Activated CD4-positive, alpha-beta memory T cell treated with anti-CD3 and anti-CD28 coated beads for 36 hours (primary cell): ENCODE measurements around the gene PRSS2. TPM values are rescaled to one million over a fixed set of nuclear protein-coding genes. Genes with fewer than 3 reads are reported as not detected.
"Not testable (repeated sequence)": the region's sequence is repeated elsewhere in the genome, so short reads cannot be mapped to it uniquely, and the experiment has no call there.

ENCODE experiments used
- CTCF ChIA-PET: fragments of 350-600 bp; sonication (Branson Sonifier 250); formaldehyde crosslinking; loops from one replicate; lab custom pipeline; 2021; ENCODE audit warnings: antibody characterized with exemption, inconsistent platforms; lab: Charles Lee
- POLR2A ChIA-PET: fragments of 350-600 bp; sonication (Branson Sonifier 250); formaldehyde crosslinking; loops from one replicate; lab custom pipeline; 2021; ENCODE audit warnings: antibody characterized with exemption; lab: Charles Lee
- DNase-seq: peaks from one replicate; pipeline ENCODE4 v3.0.0-alpha.2; 2020
- H3K27ac Mint-ChIP-seq: one replicate; pipeline ENCODE4 v1.8.0; 2021; ENCODE audit warnings: mixed read lengths
- H3K27me3 Mint-ChIP-seq: one replicate; pipeline ENCODE4 v1.8.0; 2021; ENCODE audit warnings: mixed read lengths
- H3K36me3 Mint-ChIP-seq: one replicate; pipeline ENCODE4 v1.8.0; 2021; ENCODE audit warnings: mixed read lengths
- H3K4me1 Mint-ChIP-seq: one replicate; pipeline ENCODE4 v1.8.0; 2021; ENCODE audit warnings: low read depth, mixed read lengths
- H3K4me3 Mint-ChIP-seq: one replicate; pipeline ENCODE4 v1.8.0; 2021; ENCODE audit warnings: mild to moderate bottlenecking, mixed read lengths
- H3K9me3 Mint-ChIP-seq: one replicate; pipeline ENCODE4 v1.8.0; 2021; ENCODE audit warnings: mixed read lengths
- intact Hi-C: fragments of 100-400 bp; cut with micrococcal nuclease; formaldehyde crosslinking; loops from one replicate; pipeline ENCODE4 v1.15.1; 2023
- total RNA-seq, 2 experiments: library from RNA; stranded (reverse); gene quantifications; one replicate each; pipeline ENCODE4 v1.2.3, GENCODE V29; 2021

Gene PRSS2
- total RNA-seq, 2 experiments from 2014 or later = not detected

DNA sequence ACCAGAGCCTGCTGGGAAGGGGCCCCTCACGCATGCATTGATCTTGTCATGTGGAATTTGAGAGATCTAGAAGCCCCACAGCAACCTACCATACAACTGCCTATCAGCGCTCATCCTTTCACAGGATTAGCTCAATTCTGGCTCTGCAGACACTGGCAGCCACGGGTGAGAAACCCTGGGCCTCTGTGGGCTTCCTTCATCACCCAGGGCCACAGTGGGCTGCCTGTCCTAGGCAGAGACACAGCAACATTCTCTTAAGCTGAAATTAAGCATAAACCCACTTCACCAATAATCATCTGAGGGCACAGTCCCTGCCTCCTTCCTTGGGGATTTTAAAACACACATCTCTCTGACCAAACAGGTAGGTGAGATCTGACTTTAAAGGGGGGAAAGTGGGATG lies 3.3 kb upstream of the PRSS2 start:
- intact Hi-C loops = no loop called here
- ChIA-PET POLR2A (no interaction called here), CTCF (no interaction called here)
- Mint-ChIP-seq H3K27me3 (no peaks in the 10 kb centered on the region), H3K9me3 (no peaks in the 10 kb centered on the region), H3K36me3 (no peaks in the 10 kb centered on the region), H3K4me1 (peaks cover 7% of the 10 kb centered on the region), H3K4me3 (no peak overlapping the region), H3K27ac (no peak overlapping the region)
- no peak for DNase-seq

DNA sequence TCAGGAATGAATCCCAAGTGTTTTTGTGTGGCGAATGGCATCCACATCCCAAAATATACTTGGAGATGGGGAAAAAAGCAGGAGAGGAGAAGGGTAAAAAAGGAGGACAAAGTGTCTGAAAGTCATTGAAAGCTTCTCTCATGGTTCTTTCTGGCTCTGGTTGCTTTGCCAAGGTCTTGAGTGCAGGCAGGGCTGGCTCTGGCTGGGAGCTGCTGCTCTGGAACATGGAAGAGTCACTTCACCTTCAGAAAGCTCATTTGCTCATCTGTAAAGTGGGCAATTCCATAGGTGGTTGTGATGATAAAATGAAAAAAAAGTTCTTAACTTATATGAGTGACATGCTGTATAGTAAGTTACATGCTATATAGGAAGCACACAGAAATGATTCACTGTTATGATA lies 2.9 kb upstream of the PRSS2 start:
- Mint-ChIP-seq H3K4me1 (peaks cover 7% of the 10 kb centered on the region), H3K27me3 (no peaks in the 10 kb centered on the region), H3K36me3 (no peaks in the 10 kb centered on the region), H3K4me3 (no peak overlapping the region), H3K9me3 (no peaks in the 10 kb centered on the region), H3K27ac (no peak overlapping the region)
- intact Hi-C loops = no loop called here
- DNase-seq = no peak
- POLR2A ChIA-PET = no interaction called here
- CTCF ChIA-PET = no interaction called here

DNA sequence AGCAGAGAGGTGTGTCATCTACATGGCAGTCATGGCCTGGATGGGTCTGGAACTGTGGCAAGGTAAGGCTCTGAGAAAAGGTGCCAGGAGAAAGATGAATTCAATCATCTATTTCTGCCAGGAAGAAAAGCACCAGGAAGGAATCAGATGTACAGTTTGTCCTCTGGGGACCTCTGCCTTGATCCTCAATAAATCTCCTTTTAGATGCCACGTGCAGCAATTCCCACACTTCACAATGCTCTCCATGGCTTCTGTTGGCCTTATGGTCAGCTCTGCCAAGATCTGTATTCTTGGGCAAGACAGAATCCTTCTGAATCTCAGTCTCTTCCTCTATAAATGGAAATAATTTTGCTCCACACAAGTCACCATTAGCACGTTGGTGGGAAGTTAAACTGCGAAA lies 1.9 kb upstream of the PRSS2 start:
- DNase-seq, H3K9me3 Mint-ChIP-seq, H3K27ac Mint-ChIP-seq, H3K36me3 Mint-ChIP-seq, H3K4me3 Mint-ChIP-seq, H3K4me1 Mint-ChIP-seq, CTCF ChIA-PET, intact Hi-C loops, POLR2A ChIA-PET, H3K27me3 Mint-ChIP-seq: not testable (repeated sequence)

DNA sequence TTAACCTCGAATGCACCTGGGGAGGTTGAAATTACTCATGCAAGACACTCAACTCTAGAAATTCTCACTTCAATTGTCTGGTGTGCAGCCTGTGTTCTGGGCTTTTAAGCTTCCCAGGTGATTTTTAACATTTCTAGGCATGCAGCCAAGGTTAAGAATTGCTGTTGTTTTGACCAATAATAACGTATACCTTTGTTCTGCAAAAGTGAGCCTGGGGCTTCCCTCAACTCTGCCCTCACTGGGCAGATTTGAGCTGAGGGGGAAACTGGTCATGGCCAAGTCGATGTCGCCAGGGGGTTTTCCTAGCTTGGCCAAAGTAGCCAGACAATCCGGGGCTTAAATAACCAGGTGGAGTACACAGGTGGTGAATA lies 568 bp downstream of the PRSS2 start:
- Mint-ChIP-seq H3K4me3 (no peak overlapping the region), H3K4me1 (peaks cover 7% of the 10 kb centered on the region), H3K36me3 (no peaks in the 10 kb centered on the region), H3K9me3 (no peaks in the 10 kb centered on the region), H3K27ac (no peak overlapping the region), H3K27me3 (no peaks in the 10 kb centered on the region)
- POLR2A ChIA-PET = no interaction called here
- intact Hi-C loops = no loop called here
- CTCF ChIA-PET = interaction anchor here (1.1 kb wide), 1 partner anchor 59 kb away, joined by 3 read pairs; no protein-coding TSS in a partner anchor
- DNase-seq = no peak

DNA sequence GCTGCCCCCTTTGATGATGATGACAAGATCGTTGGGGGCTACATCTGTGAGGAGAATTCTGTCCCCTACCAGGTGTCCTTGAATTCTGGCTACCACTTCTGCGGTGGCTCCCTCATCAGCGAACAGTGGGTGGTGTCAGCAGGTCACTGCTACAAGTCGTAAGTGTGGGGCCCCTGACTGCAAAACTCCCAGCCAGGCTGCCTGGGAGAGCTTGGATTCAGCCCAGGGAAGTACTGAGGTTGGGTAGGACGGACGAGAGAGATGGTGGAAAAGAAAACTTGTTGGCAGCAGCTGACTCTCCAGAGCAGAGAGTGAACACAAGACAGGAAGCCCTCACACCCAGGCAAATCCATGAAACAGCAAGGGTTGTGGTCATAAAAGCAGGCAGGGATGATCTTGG lies 1.3 kb downstream of the PRSS2 start:
- Mint-ChIP-seq H3K9me3 (no peaks in the 10 kb centered on the region), H3K4me3 (no peak overlapping the region), H3K27me3 (no peaks in the 10 kb centered on the region), H3K36me3 (no peaks in the 10 kb centered on the region), H3K4me1 (peaks cover 7% of the 10 kb centered on the region), H3K27ac (no peak overlapping the region)
- DNase-seq = no peak
- ChIA-PET CTCF (no interaction called here), POLR2A (no interaction called here)
- intact Hi-C loops = no loop called here

GRCh38 chr7:142772673-142773072 lies 1.9 kb downstream of the PRSS2 start:
- Mint-ChIP-seq H3K27ac (no peak overlapping the region), H3K4me3 (no peak overlapping the region), H3K27me3 (no peaks in the 10 kb centered on the region), H3K4me1 (peaks cover 7% of the 10 kb centered on the region), H3K9me3 (no peaks in the 10 kb centered on the region), H3K36me3 (no peaks in the 10 kb centered on the region)
- ChIA-PET POLR2A (no interaction called here), CTCF (no interaction called here)
- no peak for DNase-seq
- intact Hi-C loops = no loop called here

DNA sequence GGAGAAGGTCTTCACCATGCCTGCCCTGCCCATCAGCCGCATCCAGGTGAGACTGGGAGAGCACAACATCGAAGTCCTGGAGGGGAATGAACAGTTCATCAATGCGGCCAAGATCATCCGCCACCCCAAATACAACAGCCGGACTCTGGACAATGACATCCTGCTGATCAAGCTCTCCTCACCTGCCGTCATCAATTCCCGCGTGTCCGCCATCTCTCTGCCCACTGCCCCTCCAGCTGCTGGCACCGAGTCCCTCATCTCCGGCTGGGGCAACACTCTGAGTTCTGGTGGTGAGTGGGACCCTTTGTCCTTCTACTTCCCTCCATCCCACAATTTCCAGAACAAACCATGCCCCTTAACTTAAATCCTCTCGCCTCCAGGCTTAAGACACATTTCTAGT lies 2.5 kb downstream of the PRSS2 start:
- Mint-ChIP-seq H3K27ac (no peak overlapping the region), H3K9me3 (no peaks in the 10 kb centered on the region), H3K36me3 (no peaks in the 10 kb centered on the region), H3K4me1 (peaks cover 7% of the 10 kb centered on the region), H3K27me3 (no peaks in the 10 kb centered on the region), H3K4me3 (no peak overlapping the region)
- CTCF ChIA-PET = no interaction called here
- POLR2A ChIA-PET = no interaction called here
- intact Hi-C loops = no loop called here
- no peak for DNase-seq

- intact Hi-C loops = no loop called here
- H3K27me3 Mint-ChIP-seq = no peaks in the 10 kb centered on the region
- peaks cover 7% of the 10 kb centered on the region for H3K4me1 Mint-ChIP-seq
- CTCF ChIA-PET = no interaction called here
- no peaks in the 10 kb centered on the region for H3K9me3 Mint-ChIP-seq
- H3K36me3 Mint-ChIP-seq = no peaks in the 10 kb centered on the region
- no peak overlapping the region for H3K27ac Mint-ChIP-seq
- H3K4me3 Mint-ChIP-seq = no peak overlapping the region
- DNase-seq = no peak
- POLR2A ChIA-PET = no interaction called here
Observed at GRCh38 chr7:142773937-142774744, 3.4 kb downstream of the PRSS2 start.

- peaks cover 7% of the 10 kb centered on the region for H3K4me1 Mint-ChIP-seq
- intact Hi-C loops = no loop called here
- POLR2A ChIA-PET = no interaction called here
Observed at GRCh38 chr7:142774826-142775225, 4.1 kb downstream of the PRSS2 start.

DNA sequence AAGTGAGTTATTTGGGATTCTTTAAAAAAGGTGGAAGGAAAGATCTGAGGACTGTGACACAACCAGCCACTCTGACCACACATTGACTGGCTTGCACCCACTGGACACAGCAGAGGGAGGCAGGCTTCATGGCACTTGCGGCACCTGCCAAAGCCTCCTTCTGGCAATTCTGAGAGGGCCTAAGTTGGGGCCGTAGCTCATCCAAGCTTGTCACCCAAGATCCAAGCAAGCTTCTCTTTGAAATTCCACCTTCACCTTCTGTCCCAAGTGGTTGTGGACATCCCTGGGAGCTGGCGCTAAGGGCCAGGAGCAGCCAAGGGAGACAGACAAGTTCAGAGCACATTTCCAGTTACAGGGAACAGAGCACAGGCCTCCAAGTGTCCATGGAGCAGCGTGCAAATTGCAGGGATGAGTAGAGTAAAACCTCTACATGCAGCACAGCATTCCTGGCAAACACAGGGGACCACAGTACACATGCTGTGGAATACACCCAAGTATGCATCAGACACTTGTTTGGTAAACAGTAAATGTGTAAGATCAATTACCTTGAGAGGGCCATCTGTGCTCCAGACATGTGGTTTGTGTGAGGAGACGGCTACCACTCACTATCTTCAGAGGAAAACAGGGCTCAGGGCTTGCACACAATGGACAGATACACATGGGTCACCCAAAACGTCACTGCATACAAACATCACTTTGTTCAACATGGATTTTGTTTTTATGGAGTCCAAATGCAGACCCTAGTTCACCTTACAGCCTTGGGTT lies 4.8 kb downstream of the PRSS2 start:
- intact Hi-C loops, H3K9me3 Mint-ChIP-seq, H3K36me3 Mint-ChIP-seq, POLR2A ChIA-PET, H3K4me3 Mint-ChIP-seq, H3K27me3 Mint-ChIP-seq, CTCF ChIA-PET, H3K27ac Mint-ChIP-seq, H3K4me1 Mint-ChIP-seq, DNase-seq: not testable (repeated sequence)

More at GRCh38 chr7:142774826-142775225, 4.1 kb downstream of the PRSS2 start:
- Mint-ChIP-seq H3K27ac (no peak overlapping the region), H3K36me3 (no peaks in the 10 kb centered on the region), H3K9me3 (no peaks in the 10 kb centered on the region), H3K4me3 (no peak overlapping the region), H3K27me3 (no peaks in the 10 kb centered on the region)
- no peak for DNase-seq
- CTCF ChIA-PET = no interaction called here

DNA sequence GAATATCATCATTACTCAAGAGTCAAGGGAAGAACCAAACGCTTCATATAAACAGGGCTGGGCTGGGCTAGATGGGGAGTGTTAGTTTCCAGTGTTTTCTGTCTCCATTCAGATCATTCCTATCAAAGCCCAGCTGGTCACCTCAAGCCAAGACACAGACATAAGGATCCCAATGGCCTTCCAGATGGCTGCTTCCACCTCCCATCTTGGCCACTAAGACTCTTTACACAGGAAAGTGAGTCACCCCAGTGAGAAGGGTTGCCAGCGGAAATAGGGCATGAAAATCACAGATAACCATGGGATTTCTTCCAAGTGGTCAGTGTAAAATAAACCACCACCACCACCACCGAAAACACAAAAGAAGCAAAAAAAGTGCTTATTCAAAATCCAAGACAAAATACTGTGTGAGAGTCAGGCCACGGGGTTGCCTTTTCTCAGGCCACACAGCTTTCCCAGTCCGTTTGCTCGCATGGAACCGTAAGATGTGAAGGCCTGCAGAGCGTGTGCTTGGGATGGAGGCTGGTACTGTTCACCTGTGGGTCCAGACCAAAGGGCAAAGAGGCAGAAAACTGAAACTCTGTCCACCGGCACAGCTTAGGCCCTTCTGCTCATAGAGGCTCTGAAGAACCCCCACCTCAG lies 5.6 kb downstream of the PRSS2 start:
- H3K27ac Mint-ChIP-seq = no peak overlapping the region
- intact Hi-C loops = no loop called here
- no peak for DNase-seq
- no peaks in the 10 kb centered on the region for H3K27me3 Mint-ChIP-seq
- no peaks in the 10 kb centered on the region for H3K36me3 Mint-ChIP-seq
- no peaks in the 10 kb centered on the region for H3K9me3 Mint-ChIP-seq
- ChIA-PET CTCF (interaction anchor here (1.4 kb wide), 1 partner anchor 144 kb away, joined by 6 read pairs; no protein-coding TSS in a partner anchor), POLR2A (no interaction called here)
- H3K4me1 Mint-ChIP-seq = peaks cover 1% of the 10 kb centered on the region
- no peak overlapping the region for H3K4me3 Mint-ChIP-seq

DNA sequence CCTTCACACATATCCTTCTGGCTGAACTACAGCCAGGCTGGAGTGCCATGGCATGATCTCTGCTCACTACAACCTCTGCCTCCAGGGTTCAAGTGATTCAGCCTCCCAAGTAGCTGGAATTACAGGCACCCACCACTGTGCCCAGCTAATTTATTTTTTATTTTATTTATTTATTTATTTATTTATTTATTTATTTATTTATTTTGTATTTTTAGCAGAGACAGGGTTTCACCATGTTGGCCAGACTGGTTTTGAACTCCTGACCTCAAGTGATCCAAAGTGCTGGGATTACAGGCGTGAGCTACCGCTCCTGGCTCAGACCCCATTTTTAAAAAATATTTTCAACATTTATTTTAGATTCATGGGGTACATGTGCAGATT lies 6.1 kb downstream of the PRSS2 start:
- intact Hi-C loops, POLR2A ChIA-PET, DNase-seq, H3K36me3 Mint-ChIP-seq, H3K4me3 Mint-ChIP-seq, H3K9me3 Mint-ChIP-seq, H3K4me1 Mint-ChIP-seq, H3K27me3 Mint-ChIP-seq, H3K27ac Mint-ChIP-seq: not testable (repeated sequence)
- CTCF ChIA-PET = interaction anchor here (1.4 kb wide), 1 partner anchor 144 kb away, joined by 6 read pairs; no protein-coding TSS in a partner anchor
